Measurements from ENCODE around the gene OR2B2.
"Not testable (repeated sequence)": the region's sequence is repeated elsewhere in the genome, so short reads cannot be mapped to it uniquely, and the experiment has no call there.

- TF ChIP-seq CTCF (IDR thresholded peaks at IDR 0.05; ENCODE audit: poor library complexity); EZH2 (IDR thresholded peaks at IDR 0.05; ENCODE audit: borderline replicate concordance); EZH2phosphoT487 (IDR thresholded peaks at IDR 0.05; ENCODE audit: low read depth, severe bottlenecking, unreplicated experiment): not testable (repeated sequence)
Observed at GRCh38 chr6:27943072-27943471, 30.9 kb upstream of the OR2B2 start.

Data from hepatocyte (in vitro differentiated cells).